ENCODE results near the gene MYADML2. TPM values are rescaled to one million over a fixed set of nuclear protein-coding genes. Genes with fewer than 3 reads are reported as not detected.

MYADML2 gene
- total and polyA plus RNA-seq, 2 experiments from 2014 or later, result 0.70 to 1.7 TPM

GRCh38 chr17:81948635-81949378, 1.8 kb upstream of the MYADML2 start:
- peaks cover 3% of the 10 kb centered on the region; the same call in 1 of the 3 replicates for H3K4me1 Mint-ChIP-seq

GRCh38 chr17:81944858-81945257, 2.2 kb downstream of the MYADML2 start:
- Mint-ChIP-seq H3K9me3 (no peaks in the 10 kb centered on the region; the same call in 2 of the 3 replicates), H3K36me3 (ENCODE audit: low read depth) (no peaks in the 10 kb centered on the region), H3K4me1 (peaks cover 13% of the 10 kb centered on the region), H3K27me3 (ENCODE audit: insufficient read depth, low read depth, poor library complexity) (peaks cover 20% of the 10 kb centered on the region), H3K4me3 (no peak overlapping the region), H3K27ac (no peak overlapping the region)
- H4K20me1 ChIP-seq (replicated peaks; ENCODE audit: insufficient read depth), result no peaks in the 10 kb centered on the region
- no peaks in the 10 kb centered on the region for H3K9me2 ChIP-seq (ENCODE audit: insufficient read depth)
- H3K27ac ChIP-seq (ENCODE audit: low read depth), result no peak overlapping the region
- H3F3A ChIP-seq (replicated peaks; ENCODE audit: low read depth), result 0 out of 2 replicates have a peak, but pooled peaks cover 3% of the 10 kb centered on the region
- peaks cover 15% of the 10 kb centered on the region for H3K4me1 ChIP-seq (ENCODE audit: insufficient read depth)
- ATAC-seq (no peak), DNase-seq (ENCODE audit: low spot score) (no peak)
- H3K27me3 ChIP-seq (ENCODE audit: insufficient read depth), result no peaks in the 10 kb centered on the region; the same call in 1 of the 2 replicates
- H3K36me3 ChIP-seq (ENCODE audit: insufficient read depth), result no peaks in the 10 kb centered on the region
- H3K4me2 ChIP-seq, result no peak overlapping the region
- no peak overlapping the region for H3K4me3 ChIP-seq
- peak overlapping the region; percentile 93; the same call in 1 of the 2 replicates for H2AFZ ChIP-seq
- no peaks in the 10 kb centered on the region for H3K79me2 ChIP-seq (replicated peaks; ENCODE audit: insufficient read depth)
- no peak for TF ChIP-seq ZNF462 (CRISPR knock-in tag; IDR thresholded peaks at IDR 0.05)
- TF ChIP-seq EZH2phosphoT487 (IDR thresholded peaks at IDR 0.05; ENCODE audit: unreplicated experiment), result no peak
- no peak for TF ChIP-seq ZNF114 (CRISPR knock-in tag; IDR thresholded peaks at IDR 0.05)
- no peak for TF ChIP-seq ZNF331 (CRISPR knock-in tag; IDR thresholded peaks at IDR 0.05; ENCODE audit: low read depth)
- TF ChIP-seq EZH2 (IDR thresholded peaks at IDR 0.05; ENCODE audit: low read depth, unreplicated experiment), result no peak
- no peak for TF ChIP-seq NANOG (IDR thresholded peaks at IDR 0.05; ENCODE audit: borderline replicate concordance)
- no peak for TF ChIP-seq STAT1 (IDR thresholded peaks at IDR 0.05; ENCODE audit: unreplicated experiment)
- no peak for TF ChIP-seq CTCF (conservative IDR thresholded peaks at IDR 0.05; ENCODE audit: low read depth in 2 of 2)

More at GRCh38 chr17:81948635-81949378, 1.8 kb upstream of the MYADML2 start:
- Histone ChIP-seq H3K9me2 (ENCODE audit: insufficient read depth) (no peaks in the 10 kb centered on the region), H3K4me1 (ENCODE audit: insufficient read depth) (peaks cover 4% of the 10 kb centered on the region), H4K20me1 (replicated peaks; ENCODE audit: insufficient read depth) (no peaks in the 10 kb centered on the region; the same call in 1 of the 2 replicates), H3K79me2 (replicated peaks; ENCODE audit: insufficient read depth) (no peaks in the 10 kb centered on the region), H3K27me3 (ENCODE audit: insufficient read depth) (no peaks in the 10 kb centered on the region), H3F3A (replicated peaks; ENCODE audit: low read depth) (no peaks in the 10 kb centered on the region), H3K4me3 (no peak overlapping the region), H3K36me3 (ENCODE audit: insufficient read depth) (no peaks in the 10 kb centered on the region), H2AFZ (no peak overlapping the region), H3K27ac (ENCODE audit: low read depth) (no peak overlapping the region), H3K4me2 (no peak overlapping the region)
- TF ChIP-seq ETS1 (IDR thresholded peaks at IDR 0.05) (no peak), STAT1 (IDR thresholded peaks at IDR 0.05; ENCODE audit: unreplicated experiment) (no peak)
- Mint-ChIP-seq H3K27ac (no peak overlapping the region), H3K36me3 (ENCODE audit: low read depth) (no peaks in the 10 kb centered on the region), H3K27me3 (ENCODE audit: insufficient read depth, low read depth, poor library complexity) (peaks cover 16% of the 10 kb centered on the region), H3K9me3 (no peaks in the 10 kb centered on the region; the same call in 2 of the 3 replicates), H3K4me3 (no peak overlapping the region)
- DNase-seq (ENCODE audit: low spot score), result no peak
- no peak for ATAC-seq

Measured in GM23338 (cell line).